Measurements from ENCODE around the gene ABCC3. TPM values are rescaled to one million over a fixed set of nuclear protein-coding genes. Genes with fewer than 3 reads are reported as not detected.

Gene ABCC3
- total RNA-seq, 4 donors from 2014 or later, result 25.8 to 47.5 (median 35.2) TPM

GRCh38 chr17:50608700-50609379 is 25.8 kb upstream of the ABCC3 start:
- no peak overlapping the region for H3K4me3 ChIP-seq (ENCODE audit: low read depth, poor library complexity, severe bottlenecking)
- 70 to 71% methylated on average over 22 of the region's 22 CpGs for WGBS, 2 donors
- DNase-seq (ENCODE audit: low spot score in 2 of 2), result no peak
- intact Hi-C loops (cut with DNase I; ENCODE audit: low total_unique reads), result no loop called here
- TF ChIP-seq CTCF (IDR thresholded peaks at IDR 0.05) (no peak), POLR2A (IDR thresholded peaks at IDR 0.05) (no peak)

- intact Hi-C loops (cut with DNase I; ENCODE audit: low total_unique reads), result no loop called here
- DNase-seq (ENCODE audit: low spot score in 2 of 2), result no peak
- WGBS, 2 donors, result 61 to 83% methylated on average over 24 of the region's 24 CpGs
- no peak overlapping the region for H3K4me3 ChIP-seq (ENCODE audit: low read depth, poor library complexity, severe bottlenecking)
- TF ChIP-seq CTCF (IDR thresholded peaks at IDR 0.05) (no peak), POLR2A (IDR thresholded peaks at IDR 0.05) (no peak)
Measured at GRCh38 chr17:50609380-50610074, 25.2 kb upstream of the ABCC3 start.

DNA sequence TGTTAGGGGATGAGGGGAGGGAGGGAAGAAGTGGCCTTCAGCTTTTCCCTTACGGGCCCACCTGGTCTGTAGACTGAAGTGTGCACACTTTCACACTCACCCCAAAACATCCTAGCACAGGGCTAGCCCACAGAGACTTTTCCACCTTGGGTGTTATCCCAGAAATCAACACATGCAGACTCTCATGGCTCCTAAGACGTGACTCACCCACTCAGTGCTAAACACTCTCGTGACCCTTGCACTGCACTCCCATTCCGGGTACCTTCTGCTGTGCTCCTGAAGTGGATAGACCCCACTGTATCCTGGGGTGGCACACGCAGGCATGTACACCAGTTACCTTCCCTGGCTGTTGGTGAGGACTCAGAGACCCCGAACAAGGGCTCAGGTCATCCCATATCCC is 23.0 kb upstream of the ABCC3 start:
- WGBS, 2 donors, result 80 to 87% methylated on average over 6 of the region's 6 CpGs
- DNase-seq (ENCODE audit: low spot score in 2 of 2), result no peak
- intact Hi-C loops (cut with DNase I; ENCODE audit: low total_unique reads), result no loop called here
- no peak overlapping the region for H3K4me3 ChIP-seq (ENCODE audit: low read depth, poor library complexity, severe bottlenecking)
- no peak for TF ChIP-seq CTCF (IDR thresholded peaks at IDR 0.05)
- TF ChIP-seq POLR2A (IDR thresholded peaks at IDR 0.05), result no peak

DNA sequence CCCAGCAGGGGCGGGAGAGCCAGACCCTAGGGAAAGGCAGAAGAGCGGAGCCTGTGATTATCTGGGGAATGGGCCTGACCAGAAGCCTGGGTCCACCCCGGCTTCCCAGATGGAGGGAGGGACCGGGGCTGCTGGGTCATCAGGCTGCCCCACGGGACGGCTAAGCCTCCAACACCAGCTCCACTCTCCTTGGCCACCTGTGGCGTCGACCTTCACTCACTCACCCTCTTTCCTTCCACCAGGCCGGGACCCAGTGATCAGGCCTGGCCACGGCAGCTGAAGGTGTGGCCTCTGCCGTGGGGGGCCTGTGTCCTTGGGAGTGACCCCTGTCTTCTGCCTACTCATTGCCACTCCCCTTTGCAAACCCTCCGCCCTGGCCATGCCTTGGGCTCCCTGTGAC is 22.4 kb upstream of the ABCC3 start:
- 85 to 92% methylated on average over 12 of the region's 12 CpGs for WGBS, 2 donors
- TF ChIP-seq POLR2A (IDR thresholded peaks at IDR 0.05) (no peak), CTCF (IDR thresholded peaks at IDR 0.05) (no peak)
- H3K4me3 ChIP-seq (ENCODE audit: low read depth, poor library complexity, severe bottlenecking), result no peak overlapping the region
- no peak for DNase-seq (ENCODE audit: low spot score in 2 of 2)
- intact Hi-C loops (cut with DNase I; ENCODE audit: low total_unique reads), result no loop called here

DNA sequence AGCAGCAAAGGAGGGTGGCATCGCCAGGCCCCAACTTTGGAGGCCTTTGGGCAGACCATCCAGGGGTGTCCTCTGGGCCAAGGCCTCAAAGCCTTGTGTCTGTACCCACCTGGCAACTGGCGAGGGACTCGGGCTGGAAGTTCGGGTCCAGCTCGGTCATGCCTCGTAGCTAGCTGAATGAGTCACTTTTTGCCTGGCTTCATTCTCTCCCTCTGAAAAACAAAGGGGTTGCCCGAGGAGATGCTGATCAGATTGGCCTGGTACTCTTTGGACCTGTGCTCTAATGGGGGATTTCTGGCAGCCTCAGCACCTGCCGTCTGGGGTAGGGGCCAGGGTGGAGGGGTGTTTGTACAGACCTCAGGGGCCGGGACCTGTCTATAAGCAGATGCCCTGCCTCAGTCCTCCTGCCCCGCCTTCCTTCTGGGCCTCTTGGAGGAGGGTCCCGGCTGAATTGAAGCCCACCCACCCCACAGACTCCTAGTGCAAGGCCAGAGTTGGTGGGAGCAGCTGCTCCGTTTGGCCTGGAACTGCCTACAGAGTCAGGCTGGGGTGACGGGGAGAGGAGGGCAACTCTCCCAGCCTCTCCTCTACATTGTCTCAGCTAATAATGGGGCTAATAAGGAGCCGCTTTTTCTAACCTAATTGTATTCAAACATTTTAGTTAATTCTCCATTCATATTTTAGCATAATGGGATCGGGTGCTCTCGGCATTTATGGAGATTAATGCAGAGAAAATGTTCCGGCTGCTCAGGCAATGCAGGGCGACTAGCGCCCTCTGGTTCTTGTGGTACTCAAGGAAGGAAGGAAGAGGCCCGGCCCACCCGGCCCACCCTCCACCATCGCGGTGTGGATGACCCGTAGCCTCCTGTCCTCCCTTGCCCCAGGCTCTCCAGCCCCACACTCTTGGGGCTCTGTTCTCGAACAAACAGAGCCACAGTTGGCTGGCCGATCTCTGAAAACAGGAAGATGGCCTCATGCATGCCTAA is 21.4 kb upstream of the ABCC3 start:
- TF ChIP-seq CTCF (IDR thresholded peaks at IDR 0.05) (no peak), POLR2A (IDR thresholded peaks at IDR 0.05) (no peak)
- H3K4me3 ChIP-seq (ENCODE audit: low read depth, poor library complexity, severe bottlenecking), result no peak overlapping the region
- DNase-seq (ENCODE audit: low spot score in 2 of 2), result no peak
- intact Hi-C loops (cut with DNase I; ENCODE audit: low total_unique reads), result no loop called here
- 66 to 68% methylated on average over 24 to 25 of the region's 26 CpGs for WGBS, 2 donors

Measured in lower leg skin (tissue), 4 donors.